ENCODE measurements around the gene FILIP1L. TPM values are rescaled to one million over a fixed set of nuclear protein-coding genes. Genes with fewer than 3 reads are reported as not detected.
A peak's percentile ranks its signal among the peaks of the same experiment; 100 is the strongest.

FILIP1L gene
- total and polyA plus RNA-seq, 2 donors from 2014 or later: 5.5 to 25.5 TPM

DNA sequence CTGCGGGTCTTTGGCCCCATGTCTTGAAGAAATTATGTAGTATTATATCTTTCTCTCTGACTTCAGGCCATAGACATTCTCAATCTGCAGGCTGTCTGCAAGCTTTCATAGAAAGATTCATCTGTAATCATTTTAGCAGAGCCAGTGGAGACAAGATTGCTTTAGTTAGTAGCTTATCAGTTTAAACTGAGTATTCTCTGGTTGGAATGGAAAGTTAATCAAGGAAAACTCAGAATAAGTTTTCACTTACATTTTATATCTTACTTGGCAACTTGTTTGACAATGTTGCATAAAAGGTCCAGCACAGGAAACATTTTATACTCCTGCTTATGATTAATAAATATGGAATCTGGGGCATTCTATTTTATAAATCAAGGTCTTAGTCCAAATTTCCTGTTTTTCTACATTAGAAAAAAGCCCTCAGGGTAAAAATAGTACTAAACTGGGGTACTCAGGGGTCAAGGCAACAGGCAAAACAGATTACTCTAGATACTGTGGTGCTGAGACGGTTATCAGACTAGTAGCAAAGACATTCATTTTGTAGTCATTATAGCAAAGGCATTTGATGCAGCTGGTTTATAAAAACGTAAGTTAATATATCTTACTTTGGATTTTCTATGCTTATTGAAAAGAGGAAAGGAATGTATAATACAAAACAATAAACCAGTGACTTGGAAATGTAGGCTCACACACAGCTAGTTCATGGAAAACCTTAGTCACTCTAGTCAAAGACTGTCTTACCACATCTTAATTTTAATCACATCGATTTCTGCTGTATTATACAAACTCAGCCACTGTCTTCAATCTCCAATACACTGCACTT is 45.2 kb upstream of the FILIP1L start:
- H3K9me3 ChIP-seq (ENCODE audit: control insufficient read depth in 2 of 3, insufficient read depth in 1 of 3, low read length in 3 of 3): peaks cover 0 to 9% (median 3%) of the 10 kb centered on the region in 3 donors

DNA sequence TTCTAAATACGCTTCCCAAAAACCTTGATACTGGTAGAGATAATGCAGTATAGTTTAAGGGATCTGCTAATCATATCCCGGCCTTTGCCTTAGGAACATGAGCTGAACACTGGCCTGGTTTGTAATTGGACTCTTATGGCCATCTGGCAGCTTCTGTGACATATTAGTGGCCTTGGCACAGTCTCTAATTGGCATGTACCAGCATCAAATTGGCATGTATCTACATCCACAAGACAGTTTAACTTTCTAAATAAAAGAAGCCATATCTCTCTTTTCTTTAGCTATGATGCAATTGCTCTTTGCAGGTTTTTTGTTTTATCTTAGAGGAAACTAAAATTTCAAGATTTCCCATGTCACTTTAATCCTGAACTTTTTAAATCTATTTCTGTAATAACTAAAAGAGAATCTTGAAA is 44.6 kb upstream of the FILIP1L start:
- intact Hi-C loops (cut with DNase I): no loop called here

More for the DNA sequence above, 45.2 kb upstream of the FILIP1L start:
- no peak overlapping the region for H3K9ac ChIP-seq (ENCODE audit: low read length in 3 of 3)
- peaks cover 2 to 8% (median 6%) of the 10 kb centered on the region in 3 donors for H3K4me1 ChIP-seq (ENCODE audit: control insufficient read depth in 2 of 3, insufficient read depth in 2 of 3, low read depth in 1 of 3, low read length in 3 of 3)
- FAIRE-seq (no peak), DNase-seq (peak in 1 of 5 donors; percentile 51)
- no peak overlapping the region for H3K4me3 ChIP-seq (ENCODE audit: low read length in 3 of 3)
- TF ChIP-seq, protein P1, sequence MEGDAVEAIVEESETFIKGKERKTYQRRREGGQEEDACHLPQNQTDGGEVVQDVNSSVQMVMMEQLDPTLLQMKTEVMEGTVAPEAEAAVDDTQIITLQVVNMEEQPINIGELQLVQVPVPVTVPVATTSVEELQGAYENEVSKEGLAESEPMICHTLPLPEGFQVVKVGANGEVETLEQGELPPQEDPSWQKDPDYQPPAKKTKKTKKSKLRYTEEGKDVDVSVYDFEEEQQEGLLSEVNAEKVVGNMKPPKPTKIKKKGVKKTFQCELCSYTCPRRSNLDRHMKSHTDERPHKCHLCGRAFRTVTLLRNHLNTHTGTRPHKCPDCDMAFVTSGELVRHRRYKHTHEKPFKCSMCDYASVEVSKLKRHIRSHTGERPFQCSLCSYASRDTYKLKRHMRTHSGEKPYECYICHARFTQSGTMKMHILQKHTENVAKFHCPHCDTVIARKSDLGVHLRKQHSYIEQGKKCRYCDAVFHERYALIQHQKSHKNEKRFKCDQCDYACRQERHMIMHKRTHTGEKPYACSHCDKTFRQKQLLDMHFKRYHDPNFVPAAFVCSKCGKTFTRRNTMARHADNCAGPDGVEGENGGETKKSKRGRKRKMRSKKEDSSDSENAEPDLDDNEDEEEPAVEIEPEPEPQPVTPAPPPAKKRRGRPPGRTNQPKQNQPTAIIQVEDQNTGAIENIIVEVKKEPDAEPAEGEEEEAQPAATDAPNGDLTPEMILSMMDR (IDR thresholded peaks at IDR 0.05; ENCODE audit: borderline replicate concordance, extremely low read depth, insufficient read depth): no peak
- peak overlapping the region; percentile 47 to 62 for H3K27ac ChIP-seq (ENCODE audit: low read depth in 2 of 2, low read length in 2 of 2)
- H3K36me3 ChIP-seq (ENCODE audit: control insufficient read depth in 2 of 3, insufficient read depth in 3 of 3, low read length in 3 of 3): no peaks in the 10 kb centered on the region
- H3K27me3 ChIP-seq (ENCODE audit: control insufficient read depth, insufficient read depth, low read length): no peaks in the 10 kb centered on the region
- intact Hi-C loops (cut with DNase I): no loop called here

DNA sequence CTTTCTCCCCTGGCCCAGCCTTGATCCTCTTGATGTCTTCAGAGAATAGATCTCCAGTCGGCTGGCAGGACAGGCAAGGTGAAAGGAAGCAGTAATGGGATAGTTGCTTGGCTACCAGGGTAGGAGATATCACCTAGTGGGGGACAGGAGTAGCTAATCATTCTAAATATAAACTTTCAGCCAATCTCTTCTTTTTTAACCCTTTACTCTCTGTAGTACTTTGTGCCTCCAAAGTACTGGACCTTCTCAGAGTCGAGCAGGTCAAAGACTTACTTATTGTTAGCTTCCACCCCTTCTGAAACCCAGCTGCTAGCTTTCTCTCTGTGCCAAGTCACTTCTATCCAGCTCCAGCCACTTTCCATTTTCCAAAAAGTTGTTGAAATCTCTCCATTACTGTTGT is 43.4 kb upstream of the FILIP1L start:
- H3K9me3 ChIP-seq (ENCODE audit: control insufficient read depth in 2 of 3, insufficient read depth in 1 of 3, low read length in 3 of 3): peaks cover 0 to 9% (median 3%) of the 10 kb centered on the region in 3 donors
- FAIRE-seq: no peak
- no peak overlapping the region for H3K27ac ChIP-seq (ENCODE audit: low read depth in 2 of 2, low read length in 2 of 2)
- H3K4me1 ChIP-seq (ENCODE audit: control insufficient read depth in 2 of 3, insufficient read depth in 2 of 3, low read depth in 1 of 3, low read length in 3 of 3): peaks cover 0 to 8% (median 2%) of the 10 kb centered on the region in 3 donors
- no peak for DNase-seq
- TF ChIP-seq, protein P1 (IDR thresholded peaks at IDR 0.05; ENCODE audit: borderline replicate concordance, extremely low read depth, insufficient read depth): no peak
- no peaks in the 10 kb centered on the region for H3K36me3 ChIP-seq (ENCODE audit: control insufficient read depth in 2 of 3, insufficient read depth in 3 of 3, low read length in 3 of 3)
- H3K27me3 ChIP-seq (ENCODE audit: control insufficient read depth, insufficient read depth, low read length): no peaks in the 10 kb centered on the region
- intact Hi-C loops (cut with DNase I): no loop called here
- H3K4me3 ChIP-seq (ENCODE audit: low read length in 3 of 3): no peak overlapping the region
- H3K9ac ChIP-seq (ENCODE audit: low read length in 3 of 3): no peak overlapping the region

More for the DNA sequence above, 44.6 kb upstream of the FILIP1L start:
- H3K4me3 ChIP-seq (ENCODE audit: low read length in 3 of 3): no peak overlapping the region
- TF ChIP-seq, protein P1 (IDR thresholded peaks at IDR 0.05; ENCODE audit: borderline replicate concordance, extremely low read depth, insufficient read depth): no peak
- H3K9me3 ChIP-seq (ENCODE audit: control insufficient read depth in 2 of 3, insufficient read depth in 1 of 3, low read length in 3 of 3): peaks cover 0 to 9% (median 3%) of the 10 kb centered on the region in 3 donors
- peak overlapping the region in 1 of 2 donors; percentile 35 for H3K27ac ChIP-seq (ENCODE audit: low read depth in 2 of 2, low read length in 2 of 2)
- H3K4me1 ChIP-seq (ENCODE audit: control insufficient read depth in 2 of 3, insufficient read depth in 2 of 3, low read depth in 1 of 3, low read length in 3 of 3): peaks cover under 1 to 8% (median 2%) of the 10 kb centered on the region in 3 donors
- no peaks in the 10 kb centered on the region for H3K36me3 ChIP-seq (ENCODE audit: control insufficient read depth in 2 of 3, insufficient read depth in 3 of 3, low read length in 3 of 3)
- no peak for FAIRE-seq
- no peak overlapping the region for H3K9ac ChIP-seq (ENCODE audit: low read length in 3 of 3)
- no peaks in the 10 kb centered on the region for H3K27me3 ChIP-seq (ENCODE audit: control insufficient read depth, insufficient read depth, low read length)
- no peak for DNase-seq
